Measurements from ENCODE around the gene N4BP2. TPM values are rescaled to one million over a fixed set of nuclear protein-coding genes. Genes with fewer than 3 reads are reported as not detected.

Gene N4BP2
- total RNA-seq, 4 donors from 2014 or later, result 7.8 to 23.7 (median 10.3) TPM

DNA sequence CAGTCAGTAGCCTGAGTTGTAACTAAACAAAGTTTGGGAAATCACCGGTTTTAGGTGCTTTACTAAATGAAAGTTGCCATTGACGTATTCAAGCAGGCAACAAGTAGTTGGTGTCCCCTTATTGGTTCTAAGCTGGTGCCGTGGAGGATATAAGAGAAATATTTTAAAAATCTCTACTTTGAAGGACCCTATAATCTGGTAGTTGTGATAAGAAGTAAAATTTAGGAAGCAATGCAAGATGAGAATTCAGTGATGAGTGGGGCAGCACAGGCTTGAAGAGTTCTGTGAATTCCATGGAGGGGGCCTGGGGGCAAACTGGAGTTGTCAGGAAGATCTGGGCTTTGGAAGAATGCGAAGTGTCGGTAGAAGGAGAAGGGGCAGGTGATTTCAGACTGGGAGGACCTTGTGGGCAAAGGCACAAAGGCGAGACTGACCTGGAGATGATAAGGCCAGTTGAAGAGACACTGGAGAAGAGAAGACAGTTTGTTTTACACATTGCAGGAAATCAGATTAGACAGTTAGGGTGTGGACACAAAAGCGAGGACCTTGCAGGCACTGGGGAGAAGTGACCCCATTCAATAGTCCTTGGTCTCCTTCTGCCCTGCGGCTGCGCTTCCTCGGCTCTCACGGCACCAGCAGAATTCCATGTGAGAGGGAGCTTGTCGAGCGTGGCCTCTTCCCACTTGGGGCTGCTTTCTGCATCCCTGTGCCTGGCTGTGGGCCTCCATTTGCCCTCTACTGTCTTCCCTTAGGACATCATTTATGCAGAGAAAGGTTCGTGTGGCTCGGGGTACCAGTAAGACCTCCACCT lies 141.4 kb downstream of the N4BP2 start:
- DNase-seq (ENCODE audit: low spot score in 2 of 2), result no peak
- no peaks in the 10 kb centered on the region for H3K36me3 ChIP-seq
- 68% methylated on average over 15 of the region's 15 CpGs for WGBS
- no peaks in the 10 kb centered on the region for H3K27me3 ChIP-seq
- TF ChIP-seq POLR2A (IDR thresholded peaks at IDR 0.05), result peak in 1 of 2 donors; percentile 23
- TF ChIP-seq, protein P1, sequence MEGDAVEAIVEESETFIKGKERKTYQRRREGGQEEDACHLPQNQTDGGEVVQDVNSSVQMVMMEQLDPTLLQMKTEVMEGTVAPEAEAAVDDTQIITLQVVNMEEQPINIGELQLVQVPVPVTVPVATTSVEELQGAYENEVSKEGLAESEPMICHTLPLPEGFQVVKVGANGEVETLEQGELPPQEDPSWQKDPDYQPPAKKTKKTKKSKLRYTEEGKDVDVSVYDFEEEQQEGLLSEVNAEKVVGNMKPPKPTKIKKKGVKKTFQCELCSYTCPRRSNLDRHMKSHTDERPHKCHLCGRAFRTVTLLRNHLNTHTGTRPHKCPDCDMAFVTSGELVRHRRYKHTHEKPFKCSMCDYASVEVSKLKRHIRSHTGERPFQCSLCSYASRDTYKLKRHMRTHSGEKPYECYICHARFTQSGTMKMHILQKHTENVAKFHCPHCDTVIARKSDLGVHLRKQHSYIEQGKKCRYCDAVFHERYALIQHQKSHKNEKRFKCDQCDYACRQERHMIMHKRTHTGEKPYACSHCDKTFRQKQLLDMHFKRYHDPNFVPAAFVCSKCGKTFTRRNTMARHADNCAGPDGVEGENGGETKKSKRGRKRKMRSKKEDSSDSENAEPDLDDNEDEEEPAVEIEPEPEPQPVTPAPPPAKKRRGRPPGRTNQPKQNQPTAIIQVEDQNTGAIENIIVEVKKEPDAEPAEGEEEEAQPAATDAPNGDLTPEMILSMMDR (IDR thresholded peaks at IDR 0.05), result no peak
- no peaks in the 10 kb centered on the region for H3K9me3 ChIP-seq
- H3K4me1 ChIP-seq, result no peaks in the 10 kb centered on the region
- peak overlapping the region; percentile 50 for H3K27ac ChIP-seq
- H3K4me3 ChIP-seq, result peak overlapping the region; percentile 20

DNA sequence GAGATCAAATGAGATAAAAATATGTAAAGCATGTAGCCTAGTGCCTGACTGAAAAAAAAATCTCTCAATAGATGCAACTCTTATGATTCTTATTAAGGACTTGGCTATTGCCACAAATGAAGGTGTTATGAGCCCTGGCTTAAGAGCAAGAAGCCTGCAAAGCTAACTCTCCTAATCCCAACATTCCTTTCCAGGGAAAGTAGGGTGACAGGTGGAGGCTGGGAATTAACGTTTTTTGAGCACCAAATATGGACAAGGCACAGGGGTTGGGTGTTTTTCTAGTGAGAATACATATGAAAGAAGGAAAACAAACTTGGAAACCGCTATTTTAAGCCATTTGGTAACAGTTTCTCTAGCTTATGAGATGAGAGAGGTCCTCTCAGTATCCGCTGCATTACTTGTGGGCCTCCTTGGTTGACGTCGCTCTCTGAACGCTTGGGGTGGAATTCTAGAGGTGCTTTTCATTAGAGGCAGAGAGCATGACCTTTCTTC lies 142.6 kb downstream of the N4BP2 start:
- no peak for DNase-seq (ENCODE audit: low spot score in 2 of 2)
- 77% methylated on average over 6 of the region's 6 CpGs for WGBS
- H3K4me1 ChIP-seq, result no peaks in the 10 kb centered on the region
- H3K4me3 ChIP-seq, result peak overlapping the region; percentile 20
- H3K27ac ChIP-seq, result peak overlapping the region; percentile 11
- no peaks in the 10 kb centered on the region for H3K9me3 ChIP-seq
- no peaks in the 10 kb centered on the region for H3K27me3 ChIP-seq
- no peaks in the 10 kb centered on the region for H3K36me3 ChIP-seq
- TF ChIP-seq POLR2AphosphoS5 (IDR thresholded peaks at IDR 0.05), result no peak
- TF ChIP-seq, protein P1 (IDR thresholded peaks at IDR 0.05), result no peak

DNA sequence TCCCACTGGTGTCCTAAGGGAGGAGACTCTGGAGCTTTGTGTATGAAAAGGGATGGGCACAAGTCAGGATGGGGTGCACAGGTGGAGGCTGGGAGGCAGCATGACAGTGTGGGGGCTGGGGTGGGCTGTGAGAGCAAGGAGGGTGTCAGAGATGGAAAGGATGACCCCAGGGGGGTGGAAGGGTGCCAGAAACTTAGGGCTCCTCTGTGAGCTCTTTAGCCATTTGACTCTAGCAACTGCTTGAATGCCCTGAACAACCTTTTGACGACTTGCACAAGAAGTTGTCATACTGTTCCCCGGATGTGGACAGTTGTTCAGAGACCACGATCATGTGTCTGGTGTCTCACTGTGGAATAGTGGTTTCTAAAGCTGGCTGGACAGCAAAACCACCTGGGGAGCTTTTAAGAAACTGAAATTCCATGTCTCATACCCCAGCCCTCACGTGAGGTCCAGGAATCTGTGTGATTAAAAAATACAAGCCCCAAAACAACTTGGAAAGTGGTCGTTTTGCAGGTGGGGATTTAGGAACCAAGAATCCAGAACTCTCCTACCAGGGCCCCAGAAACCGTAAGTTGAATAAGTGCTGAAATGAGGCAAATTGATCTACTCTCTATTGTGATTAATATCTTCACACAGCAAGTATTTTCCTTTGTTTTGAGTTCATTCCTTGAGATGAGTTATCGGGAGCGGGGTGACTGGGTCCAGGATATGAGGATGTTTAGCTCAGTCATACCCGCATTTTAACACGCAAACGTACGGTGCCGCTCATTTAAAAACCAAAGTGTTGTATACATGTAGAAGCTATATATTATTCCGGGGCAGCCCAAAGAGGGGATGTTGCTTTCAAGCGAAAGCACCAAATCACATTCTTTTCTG lies 143.6 kb downstream of the N4BP2 start:
- no peak for DNase-seq (ENCODE audit: low spot score in 2 of 2)
- 81% methylated on average over 15 of the region's 15 CpGs for WGBS
- Histone ChIP-seq H3K27me3 (no peaks in the 10 kb centered on the region), H3K36me3 (no peaks in the 10 kb centered on the region), H3K4me3 (peak overlapping the region; percentile 3), H3K4me1 (no peaks in the 10 kb centered on the region), H3K27ac (peak overlapping the region; percentile 44), H3K9me3 (no peaks in the 10 kb centered on the region)
- TF ChIP-seq EP300 (IDR thresholded peaks at IDR 0.05) (no peak), POLR2A (IDR thresholded peaks at IDR 0.05) (no peak), POLR2AphosphoS5 (IDR thresholded peaks at IDR 0.05) (no peak)
- TF ChIP-seq, protein P1 (IDR thresholded peaks at IDR 0.05), result no peak

DNA sequence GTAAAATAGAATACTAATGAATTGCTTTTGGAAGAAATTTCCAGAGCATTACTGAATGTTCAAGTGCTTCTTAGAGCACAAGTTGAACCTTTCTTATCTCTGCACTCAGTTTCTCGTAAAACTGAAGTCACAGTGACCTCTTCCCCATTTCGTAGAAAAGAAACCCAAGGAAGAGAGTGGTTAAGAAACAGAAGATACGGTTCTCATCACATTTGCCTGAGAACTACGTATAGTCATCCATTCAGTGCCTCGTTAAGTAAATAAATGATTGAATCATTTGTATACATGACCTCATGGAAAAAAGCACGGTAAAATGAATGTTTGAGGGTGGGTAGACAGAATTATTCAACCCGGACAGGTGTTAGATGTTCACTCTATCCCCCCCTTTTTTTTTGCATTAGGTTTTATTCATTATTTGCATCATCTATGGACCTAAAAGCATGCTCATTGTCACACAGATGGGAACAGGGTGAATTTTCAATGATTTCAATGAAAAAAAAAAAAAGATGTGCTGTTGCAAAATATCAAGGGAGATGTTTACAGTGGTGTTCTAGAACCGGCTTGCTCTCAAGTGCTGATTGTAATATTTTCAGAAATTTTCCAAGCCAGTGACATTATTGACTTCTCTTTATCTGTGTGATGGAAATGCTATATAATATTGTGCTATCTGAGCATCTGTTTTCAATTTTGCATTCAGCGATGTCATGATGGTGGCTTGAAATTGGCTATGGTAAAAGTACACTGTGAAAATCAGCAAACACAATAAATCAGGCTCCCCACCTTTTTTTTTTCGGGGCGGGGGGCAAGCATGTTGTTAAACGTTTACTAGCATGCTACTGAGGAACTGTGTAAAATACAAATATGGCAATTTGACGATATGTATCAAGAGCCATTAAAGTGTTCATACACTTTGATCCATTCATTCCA lies 144.5 kb downstream of the N4BP2 start:
- peak overlapping the region; percentile 3 for H3K4me3 ChIP-seq
- peak overlapping the region; percentile 44 for H3K27ac ChIP-seq
- H3K4me1 ChIP-seq, result no peaks in the 10 kb centered on the region
- no peaks in the 10 kb centered on the region for H3K27me3 ChIP-seq
- DNase-seq (ENCODE audit: low spot score in 2 of 2), result no peak
- no peaks in the 10 kb centered on the region for H3K36me3 ChIP-seq
- WGBS, result 67% methylated on average over 13 of the region's 13 CpGs
- H3K9me3 ChIP-seq, result no peaks in the 10 kb centered on the region
- TF ChIP-seq POLR2AphosphoS5 (IDR thresholded peaks at IDR 0.05), result no peak
- TF ChIP-seq, protein P1 (IDR thresholded peaks at IDR 0.05), result no peak
- TF ChIP-seq POLR2A (IDR thresholded peaks at IDR 0.05), result no peak
- TF ChIP-seq EP300 (IDR thresholded peaks at IDR 0.05), result no peak

Data from suprapubic skin (tissue), 4 donors.